ENCODE results near the gene CCDC191.

CCDC191 gene

GRCh38 chr3:113948015-113948917, 108.1 kb downstream of the CCDC191 start:
- no peak overlapping the region for H3K27ac ChIP-seq (ENCODE audit: low read length)
- no peak for DNase-seq
- TF ChIP-seq CTCF (IDR thresholded peaks at IDR 0.05; ENCODE audit: borderline replicate concordance, extremely low read depth, low read length, poor library complexity, severe bottlenecking), result no peak
- no peak for TF ChIP-seq EZH2 (IDR thresholded peaks at IDR 0.05; ENCODE audit: borderline replicate concordance, low read depth, low read length, severe bottlenecking)

GRCh38 chr3:113947372-113948014, 108.8 kb downstream of the CCDC191 start, which contains the start of gene ZDHHC23:
TSS of gene ZDHHC23 (plus strand) at chr3:113948013. CDS start at chr3:113948803, 790 bp downstream.
- TF ChIP-seq EZH2 (IDR thresholded peaks at IDR 0.05; ENCODE audit: borderline replicate concordance, low read depth, low read length, severe bottlenecking) (no peak), CTCF (IDR thresholded peaks at IDR 0.05; ENCODE audit: borderline replicate concordance, extremely low read depth, low read length, poor library complexity, severe bottlenecking) (no peak)
- Histone ChIP-seq H3K27ac (ENCODE audit: low read length) (no peak within 1 kb of the TSS), H2AFZ (ENCODE audit: low read depth, low read length) (peak within 1 kb of the TSS; percentile 76), H3K36me3 (ENCODE audit: insufficient read depth, low read length) (no peaks in the 10 kb centered on the region), H3K9ac (ENCODE audit: low read depth, low read length) (peak within 1 kb of the TSS; percentile 61), H3K79me2 (ENCODE audit: insufficient read depth, low read length) (no peaks in the 10 kb centered on the region), H3K27me3 (ENCODE audit: insufficient read depth, low read length, poor library complexity) (peaks cover 4% of the 10 kb centered on the region), H3K4me1 (ENCODE audit: insufficient read depth, low read length) (peaks cover 23% of the 10 kb centered on the region), H3K4me3 (ENCODE audit: low read depth in 1 of 2, low read length in 2 of 2) (peak within 1 kb of the TSS; percentile 23 to 71; a peak in 3 of 4 replicates), H3K4me2 (ENCODE audit: insufficient read depth, low read length) (peak within 1 kb of the TSS; percentile 99), H4K20me1 (ENCODE audit: insufficient read depth, low read length) (peaks cover 3% of the 10 kb centered on the region; the same call in 1 of the 2 replicates), H3K9me3 (ENCODE audit: insufficient read depth, low read length, severe bottlenecking) (no peaks in the 10 kb centered on the region)
- peak; percentile 80 for ATAC-seq (ENCODE audit: insufficient read depth, low read depth)
- peak; percentile 68 for DNase-seq

More at GRCh38 chr3:113948015-113948917, 108.1 kb downstream of the CCDC191 start:
- H3K4me2 ChIP-seq (ENCODE audit: insufficient read depth, low read length), result peak overlapping the region; percentile 99
- H3K9me3 ChIP-seq (ENCODE audit: insufficient read depth, low read length, severe bottlenecking), result no peaks in the 10 kb centered on the region
- peak; percentile 64 for ATAC-seq (ENCODE audit: insufficient read depth, low read depth)
- no peaks in the 10 kb centered on the region for H3K79me2 ChIP-seq (ENCODE audit: insufficient read depth, low read length)
- no peaks in the 10 kb centered on the region for H3K36me3 ChIP-seq (ENCODE audit: insufficient read depth, low read length)
- H3K4me1 ChIP-seq (ENCODE audit: insufficient read depth, low read length), result peaks cover 23% of the 10 kb centered on the region
- H3K9ac ChIP-seq (ENCODE audit: low read depth, low read length), result peak overlapping the region; percentile 61
- H4K20me1 ChIP-seq (ENCODE audit: insufficient read depth, low read length), result peaks cover 3% of the 10 kb centered on the region; the same call in 1 of the 2 replicates
- H3K4me3 ChIP-seq (ENCODE audit: low read depth in 1 of 2, low read length in 2 of 2), result peak overlapping the region; percentile 23 to 71; a peak in 3 of 4 replicates
- peak overlapping the region; percentile 76 for H2AFZ ChIP-seq (ENCODE audit: low read depth, low read length)
- peaks cover 4% of the 10 kb centered on the region for H3K27me3 ChIP-seq (ENCODE audit: insufficient read depth, low read length, poor library complexity)

GRCh38 chr3:113946831-113947230, 109.5 kb downstream of the CCDC191 start:
- Histone ChIP-seq H3K4me1 (ENCODE audit: insufficient read depth, low read length) (peaks cover 23% of the 10 kb centered on the region), H3K36me3 (ENCODE audit: insufficient read depth, low read length) (no peaks in the 10 kb centered on the region), H3K9ac (ENCODE audit: low read depth, low read length) (peak overlapping the region; percentile 61; the same call in 1 of the 2 replicates), H2AFZ (ENCODE audit: low read depth, low read length) (peak overlapping the region; percentile 76), H3K4me2 (ENCODE audit: insufficient read depth, low read length) (peak overlapping the region; percentile 99; the same call in 1 of the 2 replicates), H3K9me3 (ENCODE audit: insufficient read depth, low read length, severe bottlenecking) (no peaks in the 10 kb centered on the region), H3K27me3 (ENCODE audit: insufficient read depth, low read length, poor library complexity) (peaks cover 4% of the 10 kb centered on the region), H3K79me2 (ENCODE audit: insufficient read depth, low read length) (no peaks in the 10 kb centered on the region), H3K27ac (ENCODE audit: low read length) (no peak overlapping the region), H3K4me3 (ENCODE audit: low read depth in 1 of 2, low read length in 2 of 2) (peak overlapping the region in 1 of 2 experiments; percentile 71; a peak in 2 of 4 replicates), H4K20me1 (ENCODE audit: insufficient read depth, low read length) (peaks cover 3% of the 10 kb centered on the region; the same call in 1 of the 2 replicates)
- ATAC-seq (ENCODE audit: insufficient read depth, low read depth), result no peak
- TF ChIP-seq CTCF (IDR thresholded peaks at IDR 0.05; ENCODE audit: borderline replicate concordance, extremely low read depth, low read length, poor library complexity, severe bottlenecking), result no peak
- no peak for TF ChIP-seq EZH2 (IDR thresholded peaks at IDR 0.05; ENCODE audit: borderline replicate concordance, low read depth, low read length, severe bottlenecking)
- DNase-seq, result no peak
